K562 (cell line): ENCODE measurements around the gene CLSTN1. TPM values are rescaled to one million over a fixed set of nuclear protein-coding genes. Genes with fewer than 3 reads are reported as not detected.

Experiments
- ATAC-seq: fragments of 200-7000 bp; cut with Tn5 transposase; 3 replicates; pipeline ENCODE4 v1.9.1; 2020; ENCODE audit warnings: moderate library complexity
- BruUV-seq: library from RNA; stranded (reverse); fragments of 400-500 nt; replicated peaks from 2 replicates; lab custom pipeline; 2021; lab: Mats Ljungman, UMichigan
- CTCF ChIA-PET: fragments of 300-600 bp; formaldehyde crosslinking; extraction: SDS; loops from one replicate; lab custom pipeline; 2021; ENCODE audit warnings: low intra/inter-chr PET ratio; lab: Yijun Ruan, JAX
- POLR2A ChIA-PET: fragments of 300-600, 350-650 bp; sonication (Branson Sonifier 250); formaldehyde crosslinking; extraction: SDS; loops from one replicate; lab custom pipeline; 2021; ENCODE audit warnings: antibody characterized with exemption, inconsistent platforms; lab: Yijun Ruan, JAX
- DNase-seq, 4 experiments: peaks; one replicate each; pipeline versions ENCODE4 v3.0.0 to v3.0.0-alpha.2; 2011 to 2018; ENCODE audit warnings: low spot score in 3 of 4, mixed read lengths in 3 of 4; ENCODE audit errors: extremely low read depth in 1 of 4
- FAIRE-seq: peaks from 2 replicates; lab custom pipeline; 2011; peaks lifted over from hg19 to GRCh38; lab: Jason Lieb, UNC
- H2AFZ ChIP-seq: 2 replicates; pipeline ENCODE4 v1.6.0; 2011; ENCODE audit warnings: low read depth, low read length, control low read depth, inconsistent platforms
- H3K27ac ChIP-seq: fragments of 200-600 bp; 3 replicates; pipeline ENCODE4 v1.8.0; 2011; ENCODE audit warnings: low read depth, mild to moderate bottlenecking, control low read depth, inconsistent platforms, low read length, moderate library complexity, mixed read lengths; ENCODE audit errors: extremely low read depth
- H3K27me3 ChIP-seq, 2 experiments: fragments of 300-600 bp in 1 of 2; 2 replicates in 1 of 2; 3 replicates in 1 of 2; pipeline versions ENCODE4 v1.6.0 to v1.8.0; 2011; ENCODE audit warnings: inconsistent platforms in 2 of 2, low read length in 2 of 2, mild to moderate bottlenecking in 1 of 2, mixed read lengths in 1 of 2, moderate library complexity in 1 of 2; ENCODE audit not compliant: control insufficient read depth in 2 of 2, insufficient read depth in 2 of 2
- H3K36me3 ChIP-seq: fragments of 300-600 bp; 3 replicates; pipeline ENCODE4 v1.8.0; 2011; ENCODE audit warnings: mild to moderate bottlenecking, low read length, inconsistent platforms; ENCODE audit not compliant: control insufficient read depth, insufficient read depth
- H3K4me1 ChIP-seq, 2 experiments: fragments of 200-600 bp in 1 of 2; replicated peaks in 1 of 2; 2 replicates in 1 of 2; 3 replicates in 1 of 2; pipeline versions ENCODE4 v1.5.1 to v1.8.0; 2011; ENCODE audit warnings: inconsistent platforms in 2 of 2, low read length in 2 of 2, mild to moderate bottlenecking in 1 of 2, mixed read lengths in 1 of 2, moderate library complexity in 1 of 2; ENCODE audit not compliant: control insufficient read depth in 2 of 2, insufficient read depth in 2 of 2
- H3K4me2 ChIP-seq: 2 replicates; pipeline ENCODE4 v1.6.1; 2011; ENCODE audit warnings: low read length, control low read depth, inconsistent platforms, mixed read lengths; ENCODE audit not compliant: insufficient read depth
- H3K4me3 ChIP-seq: fragments of 200-600 bp; sonication (generic), shearing (Covaris generic); 2 replicates; pipeline ENCODE4 v1.5.1; 2016; ENCODE audit warnings: control low read depth, inconsistent platforms
- H3K79me2 ChIP-seq: fragments of 200-600 bp; 3 replicates; pipeline ENCODE4 v1.8.0; 2011; ENCODE audit warnings: low read length, inconsistent platforms; ENCODE audit not compliant: control insufficient read depth, insufficient read depth
- H3K9ac ChIP-seq, 2 experiments: 2 replicates each; pipeline versions ENCODE4 v1.6.0 to v1.6.1; 2011; ENCODE audit warnings: low read depth in 2 of 2, low read length in 2 of 2, control low read depth in 1 of 2, inconsistent platforms in 1 of 2, mild to moderate bottlenecking in 1 of 2, mixed read lengths in 1 of 2; ENCODE audit not compliant: insufficient read depth in 1 of 2
- H3K9me1 ChIP-seq: one replicate; pipeline ENCODE4 v1.6.0; 2011; ENCODE audit warnings: inconsistent platforms, mild to moderate bottlenecking, low read length, moderate library complexity; ENCODE audit not compliant: control insufficient read depth, insufficient read depth
- H3K9me3 ChIP-seq: replicated peaks from 2 replicates; pipeline ENCODE4 v1.5.1; 2011; ENCODE audit warnings: low read depth, low read length, inconsistent platforms; ENCODE audit not compliant: control insufficient read depth, insufficient read depth
- H4K20me1 ChIP-seq: replicated peaks from 2 replicates; pipeline ENCODE4 v1.6.1; 2011; ENCODE audit warnings: low read length, inconsistent platforms, mixed read lengths; ENCODE audit not compliant: control insufficient read depth, insufficient read depth
- EGR1 ChIP-seq: fragments of 450-650 bp; conservative IDR thresholded peaks from 2 replicates; pipeline ENCODE4 v1.6.1; 2017; ENCODE audit warnings: mild to moderate bottlenecking
- FUS ChIP-seq: fragments of 200-400 bp; formaldehyde crosslinking; optimal IDR thresholded peaks from 2 replicates; pipeline ENCODE3; 2017; ENCODE audit warnings: low read depth, low read length
- GATAD2A ChIP-seq: fragments of 450-650 bp; IDR thresholded peaks from 2 replicates; pipeline ENCODE4 v1.6.1; 2017
- GMEB1 ChIP-seq: fragments of 250-450 bp; sonication (Bioruptor Pico); IDR thresholded peaks from 2 replicates; pipeline ENCODE4 v1.4.0; 2020; ENCODE audit warnings: mild to moderate bottlenecking
- MEIS2 ChIP-seq: fragments of 450-650 bp; IDR thresholded peaks from 2 replicates; pipeline ENCODE4 v1.6.1; 2014; ENCODE audit warnings: mild to moderate bottlenecking; ENCODE audit not compliant: partially characterized antibody
- RBM22 ChIP-seq: fragments of 200-400 bp; formaldehyde crosslinking; IDR thresholded peaks from 2 replicates; pipeline ENCODE4 v1.6.1; 2018; ENCODE audit warnings: low read length, low read depth; ENCODE audit not compliant: poor library complexity, severe bottlenecking
- RHOXF2B ChIP-seq: fragments of 250-450 bp; sonication (Bioruptor Pico); conservative IDR thresholded peaks from 2 replicates; pipeline ENCODE4 v1.5.1; 2021
- WHSC1 ChIP-seq: IDR thresholded peaks from one replicate; pipeline ENCODE4 v1.6.1; 2012; ENCODE audit warnings: low read length, control low read depth, inconsistent platforms
- ZBTB12 ChIP-seq: fragments of 250-450 bp; sonication (Bioruptor Pico); IDR thresholded peaks from 2 replicates; pipeline ENCODE4 v1.4.0; 2020
- ZKSCAN3 ChIP-seq: fragments of 250-450 bp; sonication (Bioruptor Pico); IDR thresholded peaks from 2 replicates; pipeline ENCODE4 v1.4.0; 2020
- ZNF134 ChIP-seq: fragments of 250-450 bp; sonication (Bioruptor Pico); conservative IDR thresholded peaks from 2 replicates; pipeline ENCODE4 v1.4.0; 2020
- ZNF384 ChIP-seq: IDR thresholded peaks from 2 replicates; pipeline ENCODE4 v1.6.1; 2012; ENCODE audit warnings: low read depth, low read length, improper control_type of control experiment
- ZNF785 ChIP-seq: fragments of 250-450 bp; sonication (Bioruptor Pico); IDR thresholded peaks from 2 replicates; pipeline ENCODE4 v1.4.0; 2020; ENCODE audit warnings: mild to moderate bottlenecking
- ZNF830 ChIP-seq: fragments of 250-450 bp; sonication (Bioruptor Pico); IDR thresholded peaks from 2 replicates; pipeline ENCODE4 v1.5.0; 2021; ENCODE audit warnings: mild to moderate bottlenecking
- WGBS: fragments of 100-300 bp; shearing (Covaris generic); methylation state at CpG from one replicate; pipeline ENCODE4 v1.1.6; 2016; ENCODE audit warnings: low coverage, mixed read lengths; ENCODE audit not compliant: insufficient coverage; ENCODE audit errors: missing lambda C conversion rate; 5-methylcytosine and 5-hydroxymethylcytosine counted together
- in situ Hi-C: fragments of 300-500 bp; cut with MboI; formaldehyde crosslinking; loops from 4 replicates; pipeline ENCODE4 v1.15.0; 2018; ENCODE audit warnings: inconsistent platforms, mixed read lengths
- intact Hi-C: fragments of 100-400 bp; cut with micrococcal nuclease; formaldehyde crosslinking; loops from 2 replicates; pipeline ENCODE4 v1.14.2; 2022
- polyA plus RNA-seq, 8 experiments: library from polyadenylated mRNA; depleted of rRNA in 4 of 8; stranded (reverse) in 5 of 8; unstranded in 3 of 8; fragments of >200 nt; fragmentation: Nextera tagmentation in 2 of 8; fragmentation: Illumina TruSeq in 1 of 8; extraction: Ambion mirVana in 2 of 8; extraction: Trizol in 1 of 8; gene quantifications; 2 replicates each; pipeline versions ENCODE4 v1.2.1 to v1.2.3, GENCODE V29; 2011 to 2014; ENCODE audit warnings: inconsistent platforms in 1 of 8, missing spikeins in 1 of 8
- total RNA-seq, 7 experiments: library from RNA; depleted of rRNA in 6 of 7; stranded (reverse); fragments of >200 nt in 6 of 7; fragmentation: Illumina TruSeq in 2 of 7; extraction: Trizol in 2 of 7; gene quantifications; 2 replicates each; pipeline versions ENCODE4 v1.2.1 to v1.2.3, GENCODE V29; 2011 to 2021; ENCODE audit warnings: low replicate concordance in 1 of 7

CLSTN1 gene
- total and polyA plus RNA-seq, 9 of the 15 experiments (the other 6 are each of a cell fraction or from before 2014, with no cell fraction given) = 1.1 to 32.5 (median 13.3) TPM

GRCh38 chr1:9780554-9781110, 43.1 kb downstream of the CLSTN1 start:
- Histone ChIP-seq H3K4me1 (peaks cover 0 to 5% of the 10 kb centered on the region in 2 experiments; a peak in 2 of 5 replicates), H3K79me2 (no peaks in the 10 kb centered on the region), H4K20me1 (peaks cover 7% of the 10 kb centered on the region; the same call in 1 of the 2 replicates), H3K36me3 (no peaks in the 10 kb centered on the region), H3K9ac (no peak overlapping the region), H3K27ac (no peak overlapping the region), H3K9me3 (no peaks in the 10 kb centered on the region), H2AFZ (no peak overlapping the region), H3K4me3 (no peak overlapping the region), H3K9me1 (no peaks in the 10 kb centered on the region), H3K27me3 (no peaks in the 10 kb centered on the region), H3K4me2 (no peak overlapping the region)
- CTCF ChIA-PET = no interaction called here
- in situ Hi-C loops = no loop called here
- POLR2A ChIA-PET = interaction anchor here (0.6 to 0.8 kb wide), 2 partner anchors 13 to 388 kb away, joined by 3 to 5 read pairs; no protein-coding TSS in a partner anchor
- intact Hi-C loops = no loop called here
- no TSS peak for BruUV-seq
- ATAC-seq (no peak), FAIRE-seq (no peak), DNase-seq (peak in 1 of 4 experiments; percentile 5)
- WGBS = 65% methylated on average over 10 of the region's 10 CpGs
- TF ChIP-seq ZBTB12 (CRISPR knock-in tag) (no peak), GATAD2A (no peak), FUS (no peak), ZNF134 (CRISPR knock-in tag) (no peak), ZNF785 (CRISPR knock-in tag) (no peak), MEIS2 (no peak), ZKSCAN3 (CRISPR knock-in tag) (no peak), ZNF830 (CRISPR knock-in tag) (no peak), WHSC1 (no peak), RHOXF2B (CRISPR knock-in tag) (no peak), EGR1 (no peak), RBM22 (no peak), GMEB1 (no peak), ZNF384 (no peak)
